GM19324 (cell line): ENCODE measurements around the gene SLC27A6.

Experiments used
- ATAC-seq: cut with Tn5 transposase; IDR thresholded peaks from one replicate; pipeline ENCODE4 v1.9.1; 2021; ENCODE audit warnings: mild to moderate bottlenecking, moderate library complexity; ENCODE audit not compliant: unreplicated experiment, low FRiP score

SLC27A6 gene

GRCh38 chr5:129061849-129062248, 96.6 kb downstream of the SLC27A6 start:
- ATAC-seq = no peak

- no peak for ATAC-seq
Measured at GRCh38 chr5:129063483-129064113, 98.3 kb downstream of the SLC27A6 start.

GRCh38 chr5:129065721-129066120, 100.4 kb downstream of the SLC27A6 start:
- no peak for ATAC-seq

GRCh38 chr5:129067745-129068144, 102.5 kb downstream of the SLC27A6 start:
- no peak for ATAC-seq

- ATAC-seq = peak; percentile 93
Measured at GRCh38 chr5:129069292-129069691, 104.0 kb downstream of the SLC27A6 start.

GRCh38 chr5:129073111-129073510, 107.8 kb downstream of the SLC27A6 start:
- no peak for ATAC-seq

- no peak for ATAC-seq
Measured at GRCh38 chr5:129074903-129075302, 109.6 kb downstream of the SLC27A6 start.

GRCh38 chr5:129077433-129078075, 112.3 kb downstream of the SLC27A6 start:
- ATAC-seq = no peak

GRCh38 chr5:129078247-129078646, 113.0 kb downstream of the SLC27A6 start:
- ATAC-seq = no peak

- no peak for ATAC-seq
Measured at GRCh38 chr5:129078660-129079059, 113.4 kb downstream of the SLC27A6 start.

GRCh38 chr5:129079496-129079895, 114.2 kb downstream of the SLC27A6 start:
- no peak for ATAC-seq

- no peak for ATAC-seq
Measured at GRCh38 chr5:129080766-129081165, 115.5 kb downstream of the SLC27A6 start.

- no peak for ATAC-seq
Measured at GRCh38 chr5:129082225-129083136, 117.2 kb downstream of the SLC27A6 start.
